HS-5 (cell line): ENCODE data around the gene RAMACL.
A peak's percentile ranks its signal among the peaks of the same experiment; 100 is the strongest.
"Not testable (repeated sequence)": the region's sequence is repeated elsewhere in the genome, so short reads cannot be mapped to it uniquely, and the experiment has no call there.

Source experiments
- DNase-seq: peaks from one replicate; pipeline ENCODE4 v3.0.0-alpha.2; 2012; ENCODE audit warnings: low read depth

The RAMACL gene

GRCh38 chr6:166586424-166587156 lies at the start of gene RAMACL:
Gene RAMACL, minus strand, starts transcription at chr6:166586678. Its CDS starts 201 bp downstream, at chr6:166586477.
- no peak for DNase-seq

DNA sequence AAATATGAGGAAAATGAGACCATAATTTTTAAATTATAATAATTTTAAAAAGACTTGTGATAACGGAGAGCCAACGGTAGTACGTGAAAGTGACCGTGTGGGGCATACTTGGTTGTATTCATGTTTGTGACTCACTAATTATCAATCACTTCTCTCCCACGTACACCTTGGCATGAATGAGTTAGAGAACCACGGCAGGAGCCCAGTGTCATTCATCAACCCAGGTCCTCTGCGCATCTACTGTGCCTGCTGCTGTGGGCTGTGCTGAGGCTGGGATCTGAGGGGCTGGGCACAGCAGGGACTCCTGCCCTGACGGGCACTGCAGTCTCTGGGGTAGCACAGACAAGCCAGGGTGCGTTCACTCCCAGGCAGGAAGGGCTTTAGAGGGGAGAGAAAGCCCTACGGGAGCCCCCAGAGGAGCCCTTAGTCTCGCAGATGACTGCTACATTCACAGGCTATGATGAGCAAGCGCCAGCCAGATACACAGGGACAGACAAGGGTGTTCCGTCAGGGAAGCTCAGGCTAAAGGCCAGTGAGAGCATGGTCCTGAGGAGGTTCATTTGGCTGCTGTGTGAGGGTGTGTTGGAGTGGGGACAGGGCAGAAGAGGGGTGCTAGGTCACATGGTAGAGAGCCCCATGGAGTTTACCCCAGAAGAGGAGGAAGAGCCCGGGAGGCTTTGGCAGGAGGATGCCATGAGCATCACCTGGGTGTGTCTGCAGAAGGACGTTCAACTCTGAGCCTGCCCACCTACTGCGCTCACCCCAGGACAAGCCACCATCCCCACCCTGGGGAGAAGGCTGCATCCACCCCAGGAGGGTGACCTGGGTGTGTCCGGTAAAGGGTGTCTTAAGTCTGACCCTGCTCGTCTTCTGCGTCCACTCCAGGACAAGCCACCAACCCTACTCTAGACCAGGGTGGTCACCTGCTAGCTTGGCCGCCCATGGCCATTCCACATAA lies 48.8 kb upstream of the RAMACL start:
- DNase-seq, result no peak

DNA sequence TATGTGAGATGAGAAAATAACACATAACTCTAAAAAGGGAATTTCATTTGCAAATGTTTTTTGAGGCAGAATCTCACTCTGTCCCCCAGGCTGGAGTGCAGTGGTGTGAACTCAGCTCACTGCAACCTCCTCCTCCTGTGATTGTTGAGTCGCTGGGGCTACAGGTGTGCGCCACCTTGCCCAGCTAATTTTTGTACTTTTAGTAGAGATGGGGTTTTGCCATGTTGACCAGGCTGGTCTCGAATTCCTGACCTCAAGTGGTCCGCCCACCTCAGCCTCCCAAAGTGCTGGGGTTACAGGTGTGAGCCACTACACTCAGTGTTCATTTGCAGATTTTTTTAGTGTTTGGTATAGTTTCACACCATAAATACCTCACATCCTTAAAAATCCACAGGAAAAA lies 48.1 kb upstream of the RAMACL start:
- not testable (repeated sequence) for DNase-seq

DNA sequence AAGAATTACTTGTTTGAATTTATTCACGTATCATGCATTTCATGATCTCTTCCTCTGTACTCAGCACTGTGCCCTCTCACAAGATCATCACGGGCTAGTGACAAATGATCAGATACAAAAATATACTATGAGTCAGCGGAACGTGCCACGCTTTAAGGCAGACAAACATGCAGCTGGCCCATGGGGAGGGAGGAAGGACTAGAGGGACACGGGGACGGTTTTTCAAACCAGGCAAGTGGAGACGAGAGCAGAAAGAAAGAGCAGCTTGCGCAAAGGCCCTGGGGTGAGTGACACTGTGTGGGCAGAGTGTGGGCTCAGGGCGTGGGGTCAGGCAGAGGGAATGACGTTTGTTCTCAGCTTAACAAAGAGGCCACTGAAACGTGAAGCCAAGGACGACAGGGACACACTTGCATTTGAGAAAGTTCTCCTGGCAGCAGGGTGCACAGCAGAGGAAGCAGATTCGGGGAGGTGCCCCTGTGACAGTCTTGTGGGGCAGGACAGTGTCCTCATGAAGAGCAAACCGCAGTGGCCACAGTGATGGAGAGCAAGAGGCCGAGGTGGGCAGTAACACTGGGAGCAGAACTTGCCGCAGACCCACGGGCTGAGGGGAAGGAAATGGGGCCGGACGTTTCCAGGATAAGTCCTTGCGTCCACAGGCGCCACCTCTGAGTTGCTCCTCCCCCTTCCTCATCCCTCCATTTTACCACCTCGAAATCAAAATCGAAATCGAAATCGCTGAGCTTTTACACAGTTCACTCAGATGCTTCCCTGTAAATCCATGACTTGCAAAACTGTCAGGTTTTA lies 47.5 kb upstream of the RAMACL start:
- no peak for DNase-seq

DNA sequence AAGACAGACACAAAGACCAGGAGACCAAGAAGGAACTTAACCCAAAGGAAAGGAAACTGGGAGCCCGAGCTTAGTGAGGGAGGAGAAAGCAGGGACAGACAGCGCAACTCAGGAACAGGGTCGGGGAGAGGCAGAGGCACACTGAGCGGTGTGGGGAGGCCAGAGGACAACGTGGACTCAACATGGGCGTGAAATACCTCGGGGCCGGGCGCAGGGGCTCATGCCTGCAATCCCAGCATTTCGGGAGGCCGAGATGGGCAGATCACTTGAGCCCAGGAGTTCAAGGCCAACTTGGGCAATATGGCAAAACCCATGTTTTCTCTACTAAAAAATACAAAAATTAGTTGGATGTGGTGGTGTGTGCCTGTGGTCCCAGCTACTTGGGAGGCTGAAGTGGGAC lies 46.3 kb upstream of the RAMACL start:
- DNase-seq, result no peak

- DNase-seq, result no peak
Observed at GRCh38 chr6:166630462-166630861, 44.0 kb upstream of the RAMACL start.

GRCh38 chr6:166629628-166630027 lies 43.1 kb upstream of the RAMACL start:
- DNase-seq, result peak; percentile 78

- no peak for DNase-seq
Observed at GRCh38 chr6:166627875-166628801, 41.7 kb upstream of the RAMACL start.

DNA sequence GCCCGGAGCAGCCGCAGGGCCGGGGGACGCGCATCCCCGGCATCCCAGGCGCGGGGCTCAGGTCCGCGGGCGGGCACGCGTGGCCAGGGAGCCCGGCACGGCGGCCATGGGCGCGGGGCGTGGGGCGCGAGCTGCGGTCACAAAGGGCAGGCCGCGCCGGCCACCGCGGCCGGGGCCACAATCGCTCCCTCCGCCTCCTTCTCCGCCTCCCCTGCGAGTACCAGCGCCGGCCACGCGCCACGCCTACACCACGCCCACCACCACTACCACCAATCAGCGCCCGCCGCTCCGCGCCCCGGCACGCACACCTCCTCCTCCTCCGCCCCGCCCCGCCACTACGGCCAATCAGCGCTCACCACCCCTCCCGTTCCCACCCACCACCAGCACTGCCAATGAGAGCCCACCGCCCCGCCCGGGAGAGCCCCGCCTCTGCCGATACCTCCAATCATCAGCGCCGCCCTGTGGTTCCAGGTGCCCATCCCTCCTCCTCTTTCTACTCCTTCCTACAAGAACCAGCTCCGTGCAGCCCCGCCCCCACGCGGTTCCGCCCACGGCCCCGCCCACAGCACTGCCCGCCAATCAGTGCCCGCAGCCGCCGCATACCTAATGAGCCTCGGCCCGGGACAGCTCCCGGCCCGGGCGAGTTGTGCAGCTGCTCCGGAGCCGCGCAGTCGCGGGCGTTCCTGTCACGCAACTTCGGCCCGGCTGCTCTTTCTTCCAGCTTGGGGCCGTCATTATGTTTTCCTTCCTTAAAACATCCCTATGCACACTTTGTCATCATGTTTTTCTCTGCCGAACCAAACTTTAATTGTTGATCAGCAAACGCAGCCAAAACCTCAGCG lies 40.8 kb upstream of the RAMACL start, which contains the start of gene RPS6KA2:
TSS of gene RPS6KA2 (minus strand) at position 219 of the 842 bp plus-strand sequence. CDS start 232 bp downstream, outside the sequence.
- DNase-seq, result peak; percentile 90

- DNase-seq, result no peak
Observed at GRCh38 chr6:166626177-166627032, 39.9 kb upstream of the RAMACL start.

DNA sequence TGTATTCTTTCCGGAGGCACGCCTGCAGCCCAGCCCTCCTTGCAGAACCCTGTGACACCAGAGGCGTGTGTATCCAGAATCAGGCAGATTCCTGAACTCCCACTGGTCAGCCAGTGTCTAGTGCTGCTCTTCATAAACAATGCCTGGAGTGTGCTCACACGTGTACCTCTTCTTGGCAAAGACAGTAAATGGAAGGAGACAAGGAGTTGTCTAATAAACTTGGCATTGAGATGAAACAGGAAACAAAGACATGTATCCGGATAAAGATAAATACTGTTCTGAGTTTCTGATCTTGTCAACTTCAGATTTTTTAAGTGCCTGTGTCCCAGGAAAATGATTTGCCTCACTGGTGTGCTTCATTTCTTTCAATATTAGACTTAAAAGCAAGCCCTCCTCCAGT lies 38.9 kb upstream of the RAMACL start:
- DNase-seq, result no peak

DNA sequence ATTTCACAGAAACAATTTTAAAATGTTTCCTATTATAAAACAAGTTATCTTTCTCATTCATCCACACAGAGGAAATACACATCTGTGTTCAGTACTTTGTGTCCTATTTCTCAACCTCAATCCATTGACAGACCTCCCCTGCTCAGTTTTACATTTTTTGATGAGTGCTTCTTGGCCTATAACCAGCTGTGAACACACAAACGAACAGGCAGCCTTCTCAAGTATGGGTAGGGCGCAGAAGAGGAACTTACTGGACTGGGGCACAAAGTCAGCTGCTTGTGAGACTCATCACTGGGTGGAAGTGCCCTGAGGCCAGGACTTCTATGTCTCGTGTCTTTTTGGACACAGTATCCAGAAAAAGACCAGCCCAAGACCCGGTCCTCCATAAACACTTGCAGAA lies 37.8 kb upstream of the RAMACL start:
- DNase-seq, result no peak

- no peak for DNase-seq
Observed at GRCh38 chr6:166623318-166623717, 36.8 kb upstream of the RAMACL start.

DNA sequence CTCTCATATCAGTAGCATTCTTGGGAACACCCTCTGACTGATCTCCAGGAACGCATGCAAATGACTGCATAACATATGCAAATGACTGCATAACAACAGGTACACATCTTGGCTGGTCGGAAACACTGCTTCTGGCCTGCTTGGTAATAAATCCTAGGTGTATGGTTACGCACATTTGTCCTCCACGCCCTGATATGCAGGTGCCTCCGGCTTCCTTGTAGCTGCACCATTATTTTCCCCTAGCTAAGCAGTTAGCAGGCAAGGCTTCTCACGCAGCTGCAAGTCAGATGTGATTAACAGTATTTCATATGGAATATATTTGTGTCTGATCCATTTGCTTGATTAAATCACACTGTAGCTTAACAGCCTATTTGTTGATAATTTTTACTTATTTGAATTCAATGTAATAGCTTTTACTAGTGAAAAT lies 34.6 kb upstream of the RAMACL start:
- no peak for DNase-seq

GRCh38 chr6:166620478-166621113 lies 34.1 kb upstream of the RAMACL start:
- DNase-seq, result no peak

DNA sequence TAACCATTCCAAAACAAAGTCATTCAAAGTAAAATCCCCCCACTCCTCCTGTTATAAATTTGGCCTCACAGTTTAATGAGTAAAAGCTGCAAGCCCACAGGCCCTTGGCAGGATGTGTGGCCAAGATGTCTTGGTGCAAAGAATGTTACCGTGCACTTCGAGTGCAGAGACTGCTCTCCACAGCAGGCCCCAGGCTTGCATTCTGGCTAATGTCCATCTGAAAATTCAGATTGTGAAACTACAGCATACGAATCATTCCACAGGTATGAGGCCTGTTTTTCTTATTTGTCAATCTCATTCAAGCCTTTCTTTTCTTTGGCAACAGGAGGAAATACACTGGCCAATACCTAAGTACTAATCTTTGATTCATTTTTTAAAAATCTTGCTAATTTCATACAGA lies 33.4 kb upstream of the RAMACL start:
- peak; percentile 94 for DNase-seq

GRCh38 chr6:166618866-166619761 lies 32.6 kb upstream of the RAMACL start:
- no peak for DNase-seq
